Lower leg skin (tissue), 3 donors: ENCODE data around the gene BRICD5.

Experiments
- CTCF ChIP-seq, 3 donors: fragments of 450-650 bp; IDR thresholded peaks; one replicate each; pipeline ENCODE4 v1.5.1; 2016; ENCODE audit warnings: antibody characterized with exemption in 3 of 3, mild to moderate bottlenecking in 3 of 3, moderate library complexity in 2 of 3
- POLR2A ChIP-seq, 2 donors: fragments of 450-650 bp; IDR thresholded peaks; one replicate each; pipeline ENCODE4 v1.6.1; 2016 to 2017; ENCODE audit warnings: antibody characterized with exemption in 2 of 2, mild to moderate bottlenecking in 1 of 2, moderate library complexity in 1 of 2

GRCh38 chr16:2257726-2258125 is 47.1 kb upstream of the BRICD5 start:
- no peak for TF ChIP-seq CTCF (IDR thresholded peaks at IDR 0.05)
- no peak for TF ChIP-seq POLR2A (IDR thresholded peaks at IDR 0.05)
